ENCODE data around the gene ALG9. TPM values are rescaled to one million over a fixed set of nuclear protein-coding genes. Genes with fewer than 3 reads are reported as not detected.

ALG9 gene
- total and polyA plus RNA-seq, 10 donors: 9.0 to 57.5 (median 27.0) TPM

- no peak overlapping the region for H3K27ac ChIP-seq
- intact Hi-C loops (cut with DNase I; ENCODE audit: low total_unique reads): no loop called here
- TF ChIP-seq CTCF (IDR thresholded peaks at IDR 0.05 in 8 of 11, conservative IDR thresholded peaks at IDR 0.05 in 3 of 11) (no peak), POLR2AphosphoS5 (IDR thresholded peaks at IDR 0.05) (no peak), POLR2A (IDR thresholded peaks at IDR 0.05) (no peak)
- WGBS, 5 donors: 94 to 98% (median 97%) methylated on average over 8 of the region's 8 CpGs
- H3K9me3 ChIP-seq: no peaks in the 10 kb centered on the region
- H3K27me3 ChIP-seq (replicated peaks in 1 of 7): no peaks in the 10 kb centered on the region
- DNase-seq: no peak
- no peak overlapping the region for H3K4me3 ChIP-seq
- peaks cover 0 to 17% (median 9%) of the 10 kb centered on the region in 6 donors for H3K4me1 ChIP-seq
- peaks cover 0 to 100% (median 44%) of the 10 kb centered on the region in 6 donors for H3K36me3 ChIP-seq
Observed at GRCh38 chr11:111851067-111851466, 20.3 kb downstream of the ALG9 start.

- no peaks in the 10 kb centered on the region for H3K27me3 ChIP-seq (replicated peaks in 1 of 7)
- DNase-seq: no peak
- TF ChIP-seq POLR2A (IDR thresholded peaks at IDR 0.05): no peak
- H3K4me1 ChIP-seq: peaks cover 0 to 31% (median 18%) of the 10 kb centered on the region in 6 donors
- no peaks in the 10 kb centered on the region for H3K9me3 ChIP-seq
- no peak overlapping the region for H3K4me3 ChIP-seq
- no peak overlapping the region for H3K27ac ChIP-seq
- WGBS, 5 donors: 95 to 99% (median 96%) methylated on average over 3 of the region's 3 CpGs
- peaks cover 0 to 100% (median 41%) of the 10 kb centered on the region in 6 donors for H3K36me3 ChIP-seq
- intact Hi-C loops (cut with DNase I; ENCODE audit: low total_unique reads): loop anchor here (10.0 kb wide), 1 partner anchor 75 kb away; no protein-coding TSS in a partner anchor
Observed at GRCh38 chr11:111849631-111850030, 21.8 kb downstream of the ALG9 start.

GRCh38 chr11:111846636-111847035 lies 24.7 kb downstream of the ALG9 start:
- intact Hi-C loops (cut with DNase I; ENCODE audit: low total_unique reads): loop anchor here (10.0 kb wide), 1 partner anchor 72 kb away; no protein-coding TSS in a partner anchor
- WGBS, 5 donors: 45 to 75% (median 69%) methylated on average over 1 of the region's 1 CpG
- DNase-seq: no peak

GRCh38 chr11:111846063-111846462 lies 25.3 kb downstream of the ALG9 start:
- no peak for DNase-seq
- Histone ChIP-seq H3K36me3 (peaks cover 0 to 94% (median 33%) of the 10 kb centered on the region in 6 donors), H3K4me1 (peaks cover 0 to 54% (median 21%) of the 10 kb centered on the region in 6 donors), H3K27ac (peak overlapping the region in 4 of 8 donors; percentile 50 to 63 (median 56)), H3K4me3 (no peak overlapping the region), H3K9me3 (no peaks in the 10 kb centered on the region), H3K27me3 (replicated peaks in 1 of 7) (no peaks in the 10 kb centered on the region)
- WGBS, 5 donors: 61 to 88% (median 79%) methylated on average over 2 of the region's 2 CpGs
- intact Hi-C loops (cut with DNase I; ENCODE audit: low total_unique reads): loop anchor here (10.0 kb wide), 1 partner anchor 71 kb away; no protein-coding TSS in a partner anchor
- no peak for TF ChIP-seq POLR2A (IDR thresholded peaks at IDR 0.05)
- TF ChIP-seq POLR2AphosphoS5 (IDR thresholded peaks at IDR 0.05): no peak
- no peak for TF ChIP-seq CTCF (IDR thresholded peaks at IDR 0.05 in 8 of 11, conservative IDR thresholded peaks at IDR 0.05 in 3 of 11)

More at GRCh38 chr11:111846636-111847035, 24.7 kb downstream of the ALG9 start:
- H3K27me3 ChIP-seq (replicated peaks in 1 of 7): no peaks in the 10 kb centered on the region
- peak overlapping the region in 5 of 8 donors; percentile 26 to 63 (median 50) for H3K27ac ChIP-seq
- H3K36me3 ChIP-seq: peaks cover 0 to 99% (median 35%) of the 10 kb centered on the region in 6 donors
- no peak overlapping the region for H3K4me3 ChIP-seq
- TF ChIP-seq POLR2A (IDR thresholded peaks at IDR 0.05): no peak
- no peak for TF ChIP-seq POLR2AphosphoS5 (IDR thresholded peaks at IDR 0.05)
- TF ChIP-seq CTCF (IDR thresholded peaks at IDR 0.05 in 8 of 11, conservative IDR thresholded peaks at IDR 0.05 in 3 of 11): no peak
- H3K4me1 ChIP-seq: peaks cover 0 to 49% (median 18%) of the 10 kb centered on the region in 6 donors
- H3K9me3 ChIP-seq: no peaks in the 10 kb centered on the region

All from spleen (tissue), 11 donors.